HepG2 (cell line): ENCODE data around the gene MEGF11. TPM values are rescaled to one million over a fixed set of nuclear protein-coding genes. Genes with fewer than 3 reads are reported as not detected.
A peak's percentile ranks its signal among the peaks of the same experiment; 100 is the strongest.

Source experiments
- FOXC1 ChIP-seq: sonication (generic); formaldehyde crosslinking; IDR thresholded peaks from 2 replicates; pipeline ENCODE4 v1.8.0; 2022; ENCODE audit warnings: mild to moderate bottlenecking, missing genetic modification reagents, borderline replicate concordance
- NFE2L2 ChIP-seq: fragments of 150-350 bp; IDR thresholded peaks from 2 replicates; pipeline ENCODE4 v1.6.1; 2014; ENCODE audit warnings: low read length
- RAD51 ChIP-seq: fragments of 450-650 bp; IDR thresholded peaks from 2 replicates; pipeline ENCODE4 v1.6.1; 2016; ENCODE audit warnings: borderline replicate concordance
- RXRB ChIP-seq: IDR thresholded peaks from 2 replicates; pipeline ENCODE4 v1.6.1; 2016; ENCODE audit warnings: borderline replicate concordance, missing genetic modification reagents, missing compliant biosample characterization
- SMAD1 ChIP-seq: sonication (generic); formaldehyde crosslinking; IDR thresholded peaks from 2 replicates; pipeline ENCODE4 v1.4.0; 2020; ENCODE audit warnings: missing genetic modification reagents, low read depth, mild to moderate bottlenecking, borderline replicate concordance
- SMC3 ChIP-seq: IDR thresholded peaks from 2 replicates; pipeline ENCODE4 v1.6.1; 2011; ENCODE audit warnings: low read length, improper control_type of control experiment
- ZBTB20 ChIP-seq: sonication (generic); formaldehyde crosslinking; IDR thresholded peaks from 2 replicates; pipeline ENCODE4 v1.8.1; 2023; ENCODE audit warnings: missing genetic modification reagents, low read depth, mild to moderate bottlenecking, borderline replicate concordance
- ZBTB25 ChIP-seq: IDR thresholded peaks from 2 replicates; pipeline ENCODE4 v1.6.1; 2018; ENCODE audit warnings: missing genetic modification reagents
- ZBTB42 ChIP-seq: sonication (generic); formaldehyde crosslinking; IDR thresholded peaks from 2 replicates; pipeline ENCODE4 v1.5.0; 2020; ENCODE audit warnings: mild to moderate bottlenecking, missing genetic modification reagents
- ZNF253 ChIP-seq: sonication (generic); formaldehyde crosslinking; IDR thresholded peaks from 2 replicates; pipeline ENCODE4 v1.8.0; 2022; ENCODE audit warnings: mild to moderate bottlenecking, missing genetic modification reagents, borderline replicate concordance
- ZNF280D ChIP-seq: sonication (generic); formaldehyde crosslinking; IDR thresholded peaks from 2 replicates; pipeline ENCODE4 v1.5.1; 2020; ENCODE audit warnings: mild to moderate bottlenecking, missing genetic modification reagents
- ZNF496 ChIP-seq: sonication (generic); formaldehyde crosslinking; IDR thresholded peaks from 2 replicates; pipeline ENCODE4 v1.8.1; 2023; ENCODE audit warnings: mild to moderate bottlenecking, moderate library complexity, missing genetic modification reagents; ENCODE audit not compliant: insufficient replicate concordance
- ZNF607 ChIP-seq: sonication (generic); formaldehyde crosslinking; IDR thresholded peaks from 2 replicates; pipeline ENCODE4 v1.5.1; 2020; ENCODE audit warnings: missing genetic modification reagents, mild to moderate bottlenecking, borderline replicate concordance
- ZNF614 ChIP-seq: IDR thresholded peaks from 2 replicates; pipeline ENCODE4 v1.6.1; 2018; ENCODE audit warnings: missing biosample characterization, missing genetic modification reagents, inconsistent platforms, borderline replicate concordance
- ZNF644 ChIP-seq: IDR thresholded peaks from 2 replicates; pipeline ENCODE4 v1.6.1; 2016; ENCODE audit warnings: low read depth
- polyA plus RNA-seq, 8 experiments: library from polyadenylated mRNA; depleted of rRNA in 3 of 8; stranded (reverse) in 7 of 8; unstranded in 1 of 8; fragments of >200 nt; fragmentation: Illumina TruSeq in 4 of 8; extraction: Trizol in 4 of 8; gene quantifications; 2 replicates each; pipeline versions ENCODE4 v1.2.1 to v1.2.3, GENCODE V29; 2011 to 2016; ENCODE audit warnings: low read depth in 4 of 8, missing spikeins in 1 of 8, mixed read lengths in 1 of 8; ENCODE audit not compliant: insufficient read depth in 1 of 8
- total RNA-seq, 5 experiments: library from RNA; depleted of rRNA; stranded (reverse); fragments of >200 nt; fragmentation: Illumina TruSeq; extraction: Trizol; gene quantifications; 2 replicates each; pipeline ENCODE4 v1.2.3, GENCODE V29; 2016; ENCODE audit warnings: low read depth in 1 of 5
- TF ChIP-seq, protein P1 (sequence below): IDR thresholded peaks from 2 replicates; pipeline ENCODE4 v1.6.1; 2016; ENCODE audit warnings: low read depth, missing genetic modification reagents, missing compliant biosample characterization
- TF ChIP-seq, protein P2 (sequence below): sonication (generic); formaldehyde crosslinking; IDR thresholded peaks from 2 replicates; pipeline ENCODE4 v1.4.0; 2020; ENCODE audit warnings: mild to moderate bottlenecking, missing genetic modification reagents

Gene MEGF11
- total and polyA plus RNA-seq, 2 of the 13 experiments (the other 11 are each of a cell fraction or from before 2014, with no cell fraction given), result not detected

DNA sequence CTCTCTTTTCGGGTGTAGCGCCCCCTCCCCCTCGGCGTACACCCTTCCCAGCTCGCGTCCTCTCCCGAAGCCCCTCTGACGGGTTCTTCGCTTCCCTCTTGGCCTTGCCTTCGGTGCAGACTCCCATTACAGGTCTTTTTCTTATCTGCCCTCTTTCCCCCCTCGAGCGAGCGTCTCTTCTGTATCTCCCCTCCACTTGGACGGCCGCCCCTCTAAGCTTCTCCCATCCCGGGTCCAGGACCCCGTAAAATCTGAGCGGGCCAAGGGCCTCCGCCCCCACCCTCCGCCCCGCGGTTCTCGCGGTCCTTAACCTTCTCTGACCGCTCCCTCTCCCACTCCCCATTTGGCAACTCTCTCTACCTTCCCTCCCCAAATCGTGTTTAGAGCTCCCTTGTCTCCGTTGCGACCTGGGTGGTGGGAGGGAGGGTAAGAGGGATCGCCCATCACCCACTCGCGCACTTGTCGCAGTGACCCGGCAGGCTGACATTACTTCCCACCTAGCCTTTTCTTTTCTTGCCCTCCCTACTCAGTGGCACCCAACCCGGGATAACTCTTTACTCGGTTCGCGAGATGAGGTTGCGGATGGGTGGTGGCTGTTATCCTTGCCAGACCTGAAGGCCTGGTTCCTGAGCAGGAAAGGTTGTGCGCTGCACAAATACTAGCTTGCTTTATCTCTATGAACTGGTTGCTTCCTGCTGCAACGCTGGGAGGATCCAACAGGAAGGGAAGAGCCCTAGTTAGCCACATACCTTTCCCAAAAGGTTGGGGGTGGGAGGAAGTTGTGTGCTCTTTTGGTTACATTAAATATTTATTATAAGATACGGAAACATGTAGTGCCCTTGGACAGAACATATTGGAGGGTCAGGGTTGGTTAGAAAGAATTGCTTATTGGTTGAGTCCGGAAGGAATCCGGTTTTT, 383.3 kb downstream of the MEGF11 start (continued):
- TF ChIP-seq FOXC1 (CRISPR knock-in tag), result peak; percentile 23; the same call in 1 of the 2 replicates
- TF ChIP-seq SMC3, result no peak
- no peak for TF ChIP-seq ZNF253 (CRISPR knock-in tag)
- TF ChIP-seq ZBTB42 (CRISPR knock-in tag), result 0 out of 2 replicates have a peak, but pooled peaks have one; percentile 14
- peak; percentile 33; the same call in 1 of the 2 replicates for TF ChIP-seq SMAD1 (CRISPR knock-in tag)
- TF ChIP-seq ZNF614 (CRISPR knock-in tag), result no peak
- TF ChIP-seq, protein P1, sequence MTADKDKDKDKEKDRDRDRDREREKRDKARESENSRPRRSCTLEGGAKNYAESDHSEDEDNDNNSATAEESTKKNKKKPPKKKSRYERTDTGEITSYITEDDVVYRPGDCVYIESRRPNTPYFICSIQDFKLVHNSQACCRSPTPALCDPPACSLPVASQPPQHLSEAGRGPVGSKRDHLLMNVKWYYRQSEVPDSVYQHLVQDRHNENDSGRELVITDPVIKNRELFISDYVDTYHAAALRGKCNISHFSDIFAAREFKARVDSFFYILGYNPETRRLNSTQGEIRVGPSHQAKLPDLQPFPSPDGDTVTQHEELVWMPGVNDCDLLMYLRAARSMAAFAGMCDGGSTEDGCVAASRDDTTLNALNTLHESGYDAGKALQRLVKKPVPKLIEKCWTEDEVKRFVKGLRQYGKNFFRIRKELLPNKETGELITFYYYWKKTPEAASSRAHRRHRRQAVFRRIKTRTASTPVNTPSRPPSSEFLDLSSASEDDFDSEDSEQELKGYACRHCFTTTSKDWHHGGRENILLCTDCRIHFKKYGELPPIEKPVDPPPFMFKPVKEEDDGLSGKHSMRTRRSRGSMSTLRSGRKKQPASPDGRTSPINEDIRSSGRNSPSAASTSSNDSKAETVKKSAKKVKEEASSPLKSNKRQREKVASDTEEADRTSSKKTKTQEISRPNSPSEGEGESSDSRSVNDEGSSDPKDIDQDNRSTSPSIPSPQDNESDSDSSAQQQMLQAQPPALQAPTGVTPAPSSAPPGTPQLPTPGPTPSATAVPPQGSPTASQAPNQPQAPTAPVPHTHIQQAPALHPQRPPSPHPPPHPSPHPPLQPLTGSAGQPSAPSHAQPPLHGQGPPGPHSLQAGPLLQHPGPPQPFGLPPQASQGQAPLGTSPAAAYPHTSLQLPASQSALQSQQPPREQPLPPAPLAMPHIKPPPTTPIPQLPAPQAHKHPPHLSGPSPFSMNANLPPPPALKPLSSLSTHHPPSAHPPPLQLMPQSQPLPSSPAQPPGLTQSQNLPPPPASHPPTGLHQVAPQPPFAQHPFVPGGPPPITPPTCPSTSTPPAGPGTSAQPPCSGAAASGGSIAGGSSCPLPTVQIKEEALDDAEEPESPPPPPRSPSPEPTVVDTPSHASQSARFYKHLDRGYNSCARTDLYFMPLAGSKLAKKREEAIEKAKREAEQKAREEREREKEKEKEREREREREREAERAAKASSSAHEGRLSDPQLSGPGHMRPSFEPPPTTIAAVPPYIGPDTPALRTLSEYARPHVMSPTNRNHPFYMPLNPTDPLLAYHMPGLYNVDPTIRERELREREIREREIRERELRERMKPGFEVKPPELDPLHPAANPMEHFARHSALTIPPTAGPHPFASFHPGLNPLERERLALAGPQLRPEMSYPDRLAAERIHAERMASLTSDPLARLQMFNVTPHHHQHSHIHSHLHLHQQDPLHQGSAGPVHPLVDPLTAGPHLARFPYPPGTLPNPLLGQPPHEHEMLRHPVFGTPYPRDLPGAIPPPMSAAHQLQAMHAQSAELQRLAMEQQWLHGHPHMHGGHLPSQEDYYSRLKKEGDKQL, result no peak
- 0 out of 2 replicates have a peak, but pooled peaks have one; percentile 9 for TF ChIP-seq RXRB
- no peak for TF ChIP-seq ZNF644
- TF ChIP-seq NFE2L2, result no peak
- TF ChIP-seq, protein P2, sequence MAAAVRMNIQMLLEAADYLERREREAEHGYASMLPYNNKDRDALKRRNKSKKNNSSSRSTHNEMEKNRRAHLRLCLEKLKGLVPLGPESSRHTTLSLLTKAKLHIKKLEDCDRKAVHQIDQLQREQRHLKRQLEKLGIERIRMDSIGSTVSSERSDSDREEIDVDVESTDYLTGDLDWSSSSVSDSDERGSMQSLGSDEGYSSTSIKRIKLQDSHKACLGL, result no peak
- TF ChIP-seq ZBTB20 (CRISPR knock-in tag), result 0 out of 2 replicates have a peak, but pooled peaks have one; percentile 31
- 0 out of 2 replicates have a peak, but pooled peaks have one; percentile 14 for TF ChIP-seq ZNF280D
- TF ChIP-seq ZNF496, result no peak
- TF ChIP-seq RAD51, result no peak
- peak; percentile 35; the same call in 1 of the 2 replicates for TF ChIP-seq ZNF607 (CRISPR knock-in tag)
- no peak for TF ChIP-seq ZBTB25
